AG09309 (cell line): ENCODE measurements around the gene PTPRU.
"Not testable (repeated sequence)": the region's sequence is repeated elsewhere in the genome, so short reads cannot be mapped to it uniquely, and the experiment has no call there.

Source experiments
- DNase-seq: peaks from one replicate; pipeline ENCODE4 v3.0.0-alpha.2; 2010; ENCODE audit warnings: low read depth
- H3K4me3 ChIP-seq: 2 replicates; pipeline ENCODE4 v1.5.1; 2011; ENCODE audit warnings: mild to moderate bottlenecking, low read depth, low read length, moderate library complexity; ENCODE audit not compliant: control insufficient read depth
- CTCF ChIP-seq: IDR thresholded peaks from 2 replicates; pipeline ENCODE4 v1.5.1; 2011; ENCODE audit warnings: mild to moderate bottlenecking, low read depth, low read length, inconsistent platforms; ENCODE audit not compliant: insufficient read depth, control insufficient read depth; ENCODE audit errors: missing control alignments

PTPRU gene

GRCh38 chr1:29230553-29231378 lies 5.6 kb upstream of the PTPRU start, which contains the start of gene MECR:
Gene MECR, minus strand, starts transcription at chr1:29230934. Its CDS starts 28 bp downstream, at chr1:29230906.
- TF ChIP-seq CTCF = peak; percentile 15

GRCh38 chr1:29232387-29232786 lies 3.9 kb upstream of the PTPRU start:
- DNase-seq = no peak
- H3K4me3 ChIP-seq = no peak overlapping the region
- TF ChIP-seq CTCF = no peak

More at GRCh38 chr1:29230553-29231378, 5.6 kb upstream of the PTPRU start, which contains the start of gene MECR:
- peak; percentile 48 for DNase-seq
- peak within 1 kb of the TSS; percentile 93 for H3K4me3 ChIP-seq

DNA sequence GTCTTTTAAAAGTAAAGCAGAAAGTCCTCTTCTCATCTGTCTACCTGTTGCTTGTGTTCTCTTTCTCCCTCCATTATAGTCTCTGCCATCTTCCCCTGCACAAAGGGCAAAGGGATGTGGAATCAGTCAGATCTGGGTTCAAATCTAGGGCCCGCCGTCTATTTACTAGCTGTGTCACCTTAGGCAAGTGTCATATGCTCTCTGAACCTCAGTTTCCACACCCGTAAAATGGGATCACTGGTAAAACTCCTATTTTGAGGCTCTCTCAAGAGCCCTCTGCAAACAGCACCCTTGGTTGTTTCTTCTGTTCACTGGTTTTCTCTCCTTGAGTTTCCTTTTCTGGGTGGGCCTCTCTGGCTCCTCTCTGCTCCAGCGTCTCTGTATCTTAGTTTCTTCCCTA lies 2.6 kb upstream of the PTPRU start:
- H3K4me3 ChIP-seq = no peak overlapping the region
- no peak for TF ChIP-seq CTCF
- no peak for DNase-seq

- DNase-seq = no peak
- no peak for TF ChIP-seq CTCF
These were observed 1.9 kb upstream of the PTPRU start for GRCh38 chr1:29234471-29234870.

GRCh38 chr1:29234881-29235280 lies 1.4 kb upstream of the PTPRU start:
- not testable (repeated sequence) for H3K4me3 ChIP-seq, DNase-seq

More at GRCh38 chr1:29234471-29234870, 1.9 kb upstream of the PTPRU start:
- no peak overlapping the region for H3K4me3 ChIP-seq

DNA sequence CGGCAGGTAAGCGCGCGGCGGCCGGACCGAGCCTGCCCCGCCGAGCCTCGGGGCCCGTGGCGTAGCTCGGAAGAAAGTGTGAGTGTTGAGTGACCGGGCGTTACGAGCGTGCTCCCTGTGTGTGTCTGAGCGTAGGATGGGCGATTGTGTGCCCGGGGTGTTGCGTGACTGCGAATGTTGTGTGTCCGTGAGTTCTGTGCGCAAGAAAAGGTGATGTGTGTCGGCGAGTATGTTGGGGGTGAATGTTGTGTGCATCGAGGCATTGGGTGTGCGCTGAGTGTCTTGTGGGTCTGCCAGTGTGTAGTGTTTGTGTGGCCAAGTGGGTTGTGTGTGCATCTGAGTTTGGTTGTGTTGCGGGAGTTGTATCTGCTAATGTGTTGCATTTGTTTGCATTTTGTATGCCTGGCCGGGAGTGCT lies 398 bp downstream of the PTPRU start:
- no peak for DNase-seq
- peak overlapping the region; percentile 64 for H3K4me3 ChIP-seq
- TF ChIP-seq CTCF = no peak

DNA sequence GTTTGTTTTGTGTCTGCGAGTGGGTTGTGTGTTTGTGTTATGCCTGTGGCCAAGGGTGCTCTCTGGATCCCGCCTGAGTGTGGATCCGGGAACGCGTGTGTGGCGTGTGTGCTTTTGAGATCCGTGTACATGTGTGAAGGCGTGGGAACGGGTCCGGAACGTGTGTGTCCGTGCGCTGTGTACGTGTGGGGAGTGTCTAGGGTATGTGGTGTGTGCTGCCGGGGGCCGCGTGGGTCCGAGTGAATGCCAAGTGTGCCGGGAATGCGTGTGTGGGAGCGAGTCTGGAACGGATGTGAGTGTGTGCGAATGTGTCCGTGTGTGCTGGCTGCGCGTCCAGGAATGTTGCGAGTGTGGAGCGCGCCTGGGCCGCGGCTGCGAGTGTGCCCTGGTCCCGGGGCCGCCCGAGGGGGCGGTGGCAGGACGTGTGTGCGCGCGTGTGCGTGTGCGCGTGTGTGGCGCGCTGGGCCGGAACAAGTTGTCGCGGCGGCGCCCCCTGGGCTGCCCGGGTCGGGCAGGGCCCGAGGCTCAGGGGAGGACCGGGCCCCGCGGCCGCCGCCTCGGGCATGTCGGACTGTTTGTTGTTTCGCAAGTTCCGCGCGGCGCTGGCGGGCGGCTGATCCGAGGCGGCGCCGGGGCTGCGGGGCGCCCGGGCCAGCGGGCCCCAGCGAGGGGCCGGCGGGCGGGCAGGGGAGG lies 953 bp downstream of the PTPRU start:
- H3K4me3 ChIP-seq = peak overlapping the region; percentile 64
- no peak for TF ChIP-seq CTCF
- DNase-seq = no peak
